Type B pancreatic cell (in vitro differentiated cells): ENCODE data around the gene PNMA6A. TPM values are rescaled to one million over a fixed set of nuclear protein-coding genes. Genes with fewer than 3 reads are reported as not detected.
"Not testable (repeated sequence)": the region's sequence is repeated elsewhere in the genome, so short reads cannot be mapped to it uniquely, and the experiment has no call there.

Source experiments
- DNase-seq: peaks from one replicate; pipeline ENCODE4 v3.0.0; 2021; ENCODE audit warnings: mixed read lengths; ENCODE audit not compliant: unreplicated experiment; ENCODE audit errors: extremely low spot score
- H3K27ac Mint-ChIP-seq: 2 replicates; pipeline ENCODE4 v1.8.0; 2021; ENCODE audit warnings: mild to moderate bottlenecking, mixed read lengths
- H3K27me3 Mint-ChIP-seq: 2 replicates; pipeline ENCODE4 v1.8.0; 2021; ENCODE audit warnings: mixed read lengths
- H3K36me3 Mint-ChIP-seq: 2 replicates; pipeline ENCODE4 v1.8.0; 2021; ENCODE audit warnings: mixed read lengths
- H3K4me1 Mint-ChIP-seq: one replicate; pipeline ENCODE4 v1.8.0; 2021; ENCODE audit warnings: mixed read lengths; ENCODE audit not compliant: unreplicated experiment
- H3K4me3 Mint-ChIP-seq: 2 replicates; pipeline ENCODE4 v1.8.0; 2021; ENCODE audit warnings: mild to moderate bottlenecking, mixed read lengths
- H3K9me3 Mint-ChIP-seq: 2 replicates; pipeline ENCODE4 v1.8.0; 2021; ENCODE audit warnings: mixed read lengths
- CTCF ChIP-seq: fragments of 200-600 bp; sonication (generic); conservative IDR thresholded peaks from 2 replicates; pipeline ENCODE4 v1.5.0; 2021; ENCODE audit warnings: antibody characterized with exemption, mild to moderate bottlenecking
- long read RNA-seq: library from polyadenylated mRNA; unstranded; transcript quantifications from one replicate; pipeline ENCODE4 v2.0.0, GENCODE V29; 2020
- total RNA-seq: library from RNA; stranded (reverse); gene quantifications from 2 replicates; pipeline ENCODE4 v1.2.1, GENCODE V29; 2021; ENCODE audit warnings: low replicate concordance

PNMA6A gene
- 3.0 and 5.4 TPM in 2 replicates for total RNA-seq
- long read RNA-seq = 0 reads

- H3K4me3 Mint-ChIP-seq, H3K27ac Mint-ChIP-seq, H3K36me3 Mint-ChIP-seq, H3K9me3 Mint-ChIP-seq, H3K4me1 Mint-ChIP-seq, H3K27me3 Mint-ChIP-seq, DNase-seq: not testable (repeated sequence)
Observed at GRCh38 chrX:153071909-153072583, at the start of gene PNMA6A. Gene PNMA6A (plus strand): TSS chrX:153072454. CDS start chrX:153073063, 609 bp downstream.

- not testable (repeated sequence) for H3K27ac Mint-ChIP-seq, H3K4me1 Mint-ChIP-seq, DNase-seq, H3K27me3 Mint-ChIP-seq, H3K36me3 Mint-ChIP-seq, H3K9me3 Mint-ChIP-seq, H3K4me3 Mint-ChIP-seq
Observed at GRCh38 chrX:153026501-153026900, 45.8 kb upstream of the PNMA6A start.

GRCh38 chrX:153028487-153028886 is 43.8 kb upstream of the PNMA6A start:
- not testable (repeated sequence) for H3K9me3 Mint-ChIP-seq

GRCh38 chrX:153029162-153029561 is 43.1 kb upstream of the PNMA6A start:
- no peak for TF ChIP-seq CTCF
- DNase-seq = no peak
- H3K4me1 Mint-ChIP-seq = no peaks in the 10 kb centered on the region
- H3K4me3 Mint-ChIP-seq = no peak overlapping the region
- peak overlapping the region; percentile 61 for H3K27ac Mint-ChIP-seq
- H3K36me3 Mint-ChIP-seq = no peaks in the 10 kb centered on the region
- peaks cover 5% of the 10 kb centered on the region for H3K9me3 Mint-ChIP-seq
- H3K27me3 Mint-ChIP-seq = no peaks in the 10 kb centered on the region

More at GRCh38 chrX:153028487-153028886, 43.8 kb upstream of the PNMA6A start:
- not testable (repeated sequence) for H3K27ac Mint-ChIP-seq, H3K4me3 Mint-ChIP-seq, H3K27me3 Mint-ChIP-seq, DNase-seq, H3K36me3 Mint-ChIP-seq, H3K4me1 Mint-ChIP-seq

- Mint-ChIP-seq H3K4me1 (no peaks in the 10 kb centered on the region), H3K4me3 (no peak overlapping the region), H3K9me3 (peaks cover 5% of the 10 kb centered on the region), H3K36me3 (no peaks in the 10 kb centered on the region), H3K27me3 (no peaks in the 10 kb centered on the region), H3K27ac (no peak overlapping the region)
- TF ChIP-seq CTCF = no peak
- no peak for DNase-seq
Observed at GRCh38 chrX:153029875-153030274, 42.4 kb upstream of the PNMA6A start.

GRCh38 chrX:153030801-153031200 is 41.5 kb upstream of the PNMA6A start:
- H3K4me1 Mint-ChIP-seq = no peaks in the 10 kb centered on the region
- no peak overlapping the region for H3K27ac Mint-ChIP-seq
- no peaks in the 10 kb centered on the region for H3K9me3 Mint-ChIP-seq
- no peak for TF ChIP-seq CTCF
- H3K27me3 Mint-ChIP-seq = no peaks in the 10 kb centered on the region
- DNase-seq = no peak
- H3K36me3 Mint-ChIP-seq = no peaks in the 10 kb centered on the region
- H3K4me3 Mint-ChIP-seq = no peak overlapping the region

- peak; percentile 82 for DNase-seq
- peak; percentile 87 for TF ChIP-seq CTCF
- Mint-ChIP-seq H3K27ac (no peak overlapping the region), H3K36me3 (no peaks in the 10 kb centered on the region), H3K4me3 (peak overlapping the region; percentile 65), H3K9me3 (no peaks in the 10 kb centered on the region), H3K4me1 (no peaks in the 10 kb centered on the region), H3K27me3 (no peaks in the 10 kb centered on the region)
Observed at GRCh38 chrX:153032397-153033118, 39.7 kb upstream of the PNMA6A start.
